SH-SY5Y (cell line): ENCODE measurements around the gene ADPRM.

Source experiments
- GATA2 ChIP-seq: IDR thresholded peaks from 2 replicates; pipeline ENCODE4 v1.6.1; 2011; ENCODE audit warnings: mild to moderate bottlenecking, low read depth, low read length
- GATA3 ChIP-seq: IDR thresholded peaks from 2 replicates; pipeline ENCODE4 v1.6.1; 2011; ENCODE audit warnings: low read depth, mild to moderate bottlenecking, low read length, moderate library complexity

GRCh38 chr17:10758062-10758461 lies 60.7 kb downstream of the ADPRM start:
- TF ChIP-seq GATA3 (no peak), GATA2 (no peak)
